Measurements from ENCODE around the gene PDE4A.

DNA sequence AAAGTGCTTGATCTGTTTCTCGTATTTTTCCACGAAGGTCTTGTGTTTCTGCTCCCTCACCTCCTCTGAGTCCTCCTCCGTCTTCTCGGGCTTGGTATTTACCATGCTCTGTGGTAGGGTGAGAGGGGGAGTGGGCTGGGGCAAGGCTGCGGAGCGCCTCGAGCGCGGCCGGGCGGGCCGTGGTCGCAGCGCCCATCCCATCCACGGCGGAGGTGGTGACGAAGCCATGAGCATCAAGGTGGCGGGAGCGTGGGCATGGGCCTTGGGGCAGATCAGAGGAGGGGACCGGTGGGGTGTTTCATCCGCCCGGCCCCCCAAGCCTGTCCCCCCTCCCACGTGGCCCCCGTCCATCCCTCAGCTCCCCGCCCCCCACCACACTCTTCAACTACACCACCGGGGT, 24.9 kb upstream of the PDE4A start:
- TF ChIP-seq, protein P1, sequence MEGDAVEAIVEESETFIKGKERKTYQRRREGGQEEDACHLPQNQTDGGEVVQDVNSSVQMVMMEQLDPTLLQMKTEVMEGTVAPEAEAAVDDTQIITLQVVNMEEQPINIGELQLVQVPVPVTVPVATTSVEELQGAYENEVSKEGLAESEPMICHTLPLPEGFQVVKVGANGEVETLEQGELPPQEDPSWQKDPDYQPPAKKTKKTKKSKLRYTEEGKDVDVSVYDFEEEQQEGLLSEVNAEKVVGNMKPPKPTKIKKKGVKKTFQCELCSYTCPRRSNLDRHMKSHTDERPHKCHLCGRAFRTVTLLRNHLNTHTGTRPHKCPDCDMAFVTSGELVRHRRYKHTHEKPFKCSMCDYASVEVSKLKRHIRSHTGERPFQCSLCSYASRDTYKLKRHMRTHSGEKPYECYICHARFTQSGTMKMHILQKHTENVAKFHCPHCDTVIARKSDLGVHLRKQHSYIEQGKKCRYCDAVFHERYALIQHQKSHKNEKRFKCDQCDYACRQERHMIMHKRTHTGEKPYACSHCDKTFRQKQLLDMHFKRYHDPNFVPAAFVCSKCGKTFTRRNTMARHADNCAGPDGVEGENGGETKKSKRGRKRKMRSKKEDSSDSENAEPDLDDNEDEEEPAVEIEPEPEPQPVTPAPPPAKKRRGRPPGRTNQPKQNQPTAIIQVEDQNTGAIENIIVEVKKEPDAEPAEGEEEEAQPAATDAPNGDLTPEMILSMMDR (IDR thresholded peaks at IDR 0.05): no peak
- no peak for TF ChIP-seq POLR2A (IDR thresholded peaks at IDR 0.05)
